MCF 10A (cell line): ENCODE measurements around the gene AKAP13. TPM values are rescaled to one million over a fixed set of nuclear protein-coding genes. Genes with fewer than 3 reads are reported as not detected.

Experiments used
- BruUV-seq: library from RNA; stranded (reverse); fragments of 400-500 nt; replicated peaks from 2 replicates; lab custom pipeline; 2021; lab: Mats Ljungman, UMichigan
- CTCF ChIA-PET: fragments of 300-600 bp; sonication (Branson Sonifier 250); formaldehyde crosslinking; extraction: SDS; loops from one replicate; lab custom pipeline; 2021; ENCODE audit warnings: antibody characterized with exemption, inconsistent platforms; lab: Yijun Ruan, JAX
- POLR2A ChIA-PET: fragments of 300-600, 350-650 bp; sonication (Branson Sonifier 250); formaldehyde crosslinking; extraction: SDS; loops from one replicate; lab custom pipeline; 2020; ENCODE audit warnings: antibody characterized with exemption, inconsistent platforms; lab: Yijun Ruan, JAX
- DNase-seq: peaks from one replicate; pipeline ENCODE4 v3.0.0-alpha.2; 2018; ENCODE audit not compliant: unreplicated experiment
- H3K27ac Mint-ChIP-seq: one replicate; pipeline ENCODE4 v1.8.0; 2022; ENCODE audit warnings: mild to moderate bottlenecking, low read depth, mixed read lengths; ENCODE audit not compliant: unreplicated experiment
- H3K27me3 Mint-ChIP-seq: one replicate; pipeline ENCODE4 v1.8.0; 2022; ENCODE audit warnings: mixed read lengths; ENCODE audit not compliant: insufficient read depth, unreplicated experiment
- H3K36me3 Mint-ChIP-seq: one replicate; pipeline ENCODE4 v1.8.0; 2022; ENCODE audit warnings: mild to moderate bottlenecking, moderate library complexity, mixed read lengths; ENCODE audit not compliant: insufficient read depth, unreplicated experiment
- H3K4me1 Mint-ChIP-seq: one replicate; pipeline ENCODE4 v1.8.0; 2022; ENCODE audit warnings: mixed read lengths; ENCODE audit not compliant: insufficient read depth, unreplicated experiment
- H3K4me3 Mint-ChIP-seq: one replicate; pipeline ENCODE4 v1.8.0; 2022; ENCODE audit warnings: mild to moderate bottlenecking, moderate library complexity, mixed read lengths; ENCODE audit not compliant: unreplicated experiment
- H3K9me3 Mint-ChIP-seq: one replicate; pipeline ENCODE4 v1.8.0; 2022; ENCODE audit warnings: mixed read lengths; ENCODE audit not compliant: unreplicated experiment
- CTCF ChIP-seq: fragments of 200-600 bp; IDR thresholded peaks from one replicate; pipeline ENCODE4 v1.8.0; 2022; ENCODE audit warnings: antibody characterized with exemption, mild to moderate bottlenecking; ENCODE audit not compliant: unreplicated experiment
- intact Hi-C: fragments of 100-400 bp; cut with micrococcal nuclease; formaldehyde crosslinking; loops from 2 replicates; pipeline ENCODE4 v1.14.1; 2022
- total RNA-seq: library from RNA; stranded (reverse); gene quantifications from 2 replicates; pipeline ENCODE4 v1.2.3, GENCODE V29; 2022

The AKAP13 gene
- total RNA-seq, 1 experiment from 2014 or later = 65.7 TPM

GRCh38 chr15:85490856-85491255 is 110.5 kb downstream of the AKAP13 start:
- TF ChIP-seq CTCF = no peak
- intact Hi-C loops = loop anchor here (5.0 to 10.0 kb wide), 2 partner anchors 109 to 344 kb away; partner anchors contain the start of gene AKAP13
- no peak overlapping the region for H3K4me3 Mint-ChIP-seq
- CTCF ChIA-PET = interaction anchor here (0.6 to 1.4 kb wide), 3 partner anchors 14 to 349 kb away, joined by 3 to 9 read pairs (median 4); no protein-coding TSS in a partner anchor
- H3K9me3 Mint-ChIP-seq = no peaks in the 10 kb centered on the region
- no peak for DNase-seq
- POLR2A ChIA-PET = no interaction called here
- no peaks in the 10 kb centered on the region for H3K27me3 Mint-ChIP-seq
- no peak overlapping the region for H3K27ac Mint-ChIP-seq
- peaks cover 33% of the 10 kb centered on the region for H3K4me1 Mint-ChIP-seq
- no TSS peak for BruUV-seq
- peaks cover 25% of the 10 kb centered on the region for H3K36me3 Mint-ChIP-seq

- Mint-ChIP-seq H3K36me3 (peaks cover 25% of the 10 kb centered on the region), H3K4me1 (peaks cover 33% of the 10 kb centered on the region), H3K27me3 (no peaks in the 10 kb centered on the region), H3K27ac (no peak overlapping the region), H3K4me3 (no peak overlapping the region), H3K9me3 (no peaks in the 10 kb centered on the region)
- TF ChIP-seq CTCF = no peak
- no TSS peak for BruUV-seq
- DNase-seq = no peak
- ChIA-PET POLR2A (no interaction called here), CTCF (interaction anchor here (0.8 to 1.4 kb wide), 2 partner anchors 13 to 348 kb away, joined by 4 to 9 read pairs; no protein-coding TSS in a partner anchor)
- intact Hi-C loops = loop anchor here (5.0 to 10.0 kb wide), 2 partner anchors 109 to 343 kb away; partner anchors contain the start of gene AKAP13
These were observed 111.3 kb downstream of the AKAP13 start for GRCh38 chr15:85491691-85492090.

GRCh38 chr15:85492406-85492805 is 112.0 kb downstream of the AKAP13 start:
- CTCF ChIA-PET = interaction anchor here (0.6 to 1.2 kb wide), 3 partner anchors 12 to 922 kb away, joined by 3 to 5 read pairs (median 4); no protein-coding TSS in a partner anchor
- POLR2A ChIA-PET = no interaction called here
- intact Hi-C loops = loop anchor here (5.0 to 10.0 kb wide), 2 partner anchors 110 to 342 kb away; partner anchors contain the start of gene AKAP13

More at GRCh38 chr15:85492406-85492805, 112.0 kb downstream of the AKAP13 start:
- Mint-ChIP-seq H3K36me3 (peaks cover 25% of the 10 kb centered on the region), H3K9me3 (no peaks in the 10 kb centered on the region), H3K4me3 (no peak overlapping the region), H3K4me1 (peaks cover 33% of the 10 kb centered on the region), H3K27me3 (no peaks in the 10 kb centered on the region), H3K27ac (no peak overlapping the region)
- TF ChIP-seq CTCF = no peak
- no TSS peak for BruUV-seq
- no peak for DNase-seq
